T-helper 2 cell (primary cell): ENCODE measurements around the gene FAM222A.

ENCODE experiments used
- DNase-seq, 5 experiments: peaks; one replicate each; pipeline versions ENCODE4 v3.0.0 to v3.0.0-alpha.2; 2012 to 2022

Gene FAM222A

GRCh38 chr12:109711596-109712461 lies 1.8 kb upstream of the FAM222A start:
- DNase-seq: no peak

- peak in 4 of 5 experiments; percentile 22 to 49 (median 42) for DNase-seq
Measured at GRCh38 chr12:109714141-109714912, 702 bp downstream of the FAM222A start.

- DNase-seq: no peak
Measured at GRCh38 chr12:109714913-109715244, 1.3 kb downstream of the FAM222A start.

- DNase-seq: peak in 2 of 5 experiments; percentile 15
Measured at GRCh38 chr12:109715310-109716091, 1.9 kb downstream of the FAM222A start.

- DNase-seq: no peak
Measured at GRCh38 chr12:109716092-109716479, 2.5 kb downstream of the FAM222A start.

GRCh38 chr12:109716512-109717389 lies 3.1 kb downstream of the FAM222A start:
- no peak for DNase-seq

GRCh38 chr12:109717390-109718357 lies 4.0 kb downstream of the FAM222A start:
- no peak for DNase-seq

GRCh38 chr12:109718390-109718789 lies 4.8 kb downstream of the FAM222A start:
- DNase-seq: no peak

GRCh38 chr12:109719123-109720022 lies 5.7 kb downstream of the FAM222A start:
- DNase-seq: no peak

- DNase-seq: no peak
Measured at GRCh38 chr12:109720152-109720856, 6.7 kb downstream of the FAM222A start.

- DNase-seq: no peak
Measured at GRCh38 chr12:109720857-109721189, 7.2 kb downstream of the FAM222A start.

- no peak for DNase-seq
Measured at GRCh38 chr12:109721276-109721675, 7.7 kb downstream of the FAM222A start.

- DNase-seq: no peak
Measured at GRCh38 chr12:109722022-109722720, 8.5 kb downstream of the FAM222A start.

GRCh38 chr12:109722721-109723094 lies 9.1 kb downstream of the FAM222A start:
- DNase-seq: no peak

- DNase-seq: no peak
Measured at GRCh38 chr12:109723311-109723881, 9.8 kb downstream of the FAM222A start.

- DNase-seq: no peak
Measured at GRCh38 chr12:109724321-109724892, 10.8 kb downstream of the FAM222A start.

- no peak for DNase-seq
Measured at GRCh38 chr12:109725321-109726105, 11.9 kb downstream of the FAM222A start.
